AG09309 (cell line): ENCODE measurements around the gene ATF7.

ENCODE experiments used
- DNase-seq: peaks from one replicate; pipeline ENCODE4 v3.0.0-alpha.2; 2010; ENCODE audit warnings: low read depth
- H3K4me3 ChIP-seq: 2 replicates; pipeline ENCODE4 v1.5.1; 2011; ENCODE audit warnings: mild to moderate bottlenecking, low read depth, low read length, moderate library complexity; ENCODE audit not compliant: control insufficient read depth
- CTCF ChIP-seq: IDR thresholded peaks from 2 replicates; pipeline ENCODE4 v1.5.1; 2011; ENCODE audit warnings: mild to moderate bottlenecking, low read depth, low read length, inconsistent platforms; ENCODE audit not compliant: insufficient read depth, control insufficient read depth; ENCODE audit errors: missing control alignments

Gene ATF7

GRCh38 chr12:53472056-53472582 is 154.1 kb downstream of the ATF7 start:
- TF ChIP-seq CTCF: no peak
- H3K4me3 ChIP-seq: no peak overlapping the region
- DNase-seq: no peak

- TF ChIP-seq CTCF: no peak
- DNase-seq: no peak
- H3K4me3 ChIP-seq: no peak overlapping the region
These were observed 157.9 kb downstream of the ATF7 start for GRCh38 chr12:53468282-53468681.

- no peak overlapping the region for H3K4me3 ChIP-seq
- TF ChIP-seq CTCF: no peak
- DNase-seq: no peak
These were observed 158.3 kb downstream of the ATF7 start for GRCh38 chr12:53467880-53468279.

- DNase-seq: no peak
- TF ChIP-seq CTCF: no peak
- no peak overlapping the region for H3K4me3 ChIP-seq
These were observed 159.1 kb downstream of the ATF7 start for GRCh38 chr12:53467082-53467481.

- no peak for DNase-seq
- H3K4me3 ChIP-seq: no peak overlapping the region
These were observed 159.5 kb downstream of the ATF7 start for GRCh38 chr12:53466640-53467039.

GRCh38 chr12:53465679-53466078 is 160.5 kb downstream of the ATF7 start:
- TF ChIP-seq CTCF: peak; percentile 10
- no peak for DNase-seq

More at GRCh38 chr12:53466640-53467039, 159.5 kb downstream of the ATF7 start:
- TF ChIP-seq CTCF: no peak

More at GRCh38 chr12:53465679-53466078, 160.5 kb downstream of the ATF7 start:
- H3K4me3 ChIP-seq: no peak overlapping the region
